HG03378 (cell line): ENCODE data around the gene MAP2K3.

Source experiments
- ATAC-seq: cut with Tn5 transposase; IDR thresholded peaks from one replicate; pipeline ENCODE4 v1.9.1; 2021; ENCODE audit warnings: mild to moderate bottlenecking, moderate library complexity; ENCODE audit not compliant: unreplicated experiment

MAP2K3 gene

GRCh38 chr17:21284319-21285163 lies at the start of gene MAP2K3:
Gene MAP2K3, plus strand, starts transcription at chr17:21284711. Its CDS starts 210 bp downstream, at chr17:21284921.
- peak; percentile 64 for ATAC-seq

GRCh38 chr17:21235921-21236320 lies 48.6 kb upstream of the MAP2K3 start:
- ATAC-seq: no peak

GRCh38 chr17:21239680-21240368 lies 44.7 kb upstream of the MAP2K3 start:
- ATAC-seq: no peak

- no peak for ATAC-seq
These were observed 44.0 kb upstream of the MAP2K3 start for GRCh38 chr17:21240369-21241055.

GRCh38 chr17:21241564-21241963 lies 42.9 kb upstream of the MAP2K3 start:
- no peak for ATAC-seq

GRCh38 chr17:21242026-21242697 lies 42.3 kb upstream of the MAP2K3 start:
- ATAC-seq: no peak

GRCh38 chr17:21242780-21243515 lies 41.6 kb upstream of the MAP2K3 start:
- no peak for ATAC-seq

GRCh38 chr17:21243516-21244303 lies 40.8 kb upstream of the MAP2K3 start:
- ATAC-seq: no peak

- ATAC-seq: no peak
These were observed 38.8 kb upstream of the MAP2K3 start for GRCh38 chr17:21245639-21246084.

- no peak for ATAC-seq
These were observed 37.8 kb upstream of the MAP2K3 start for GRCh38 chr17:21246698-21247097.

GRCh38 chr17:21247552-21248258 lies 36.8 kb upstream of the MAP2K3 start:
- no peak for ATAC-seq

GRCh38 chr17:21248500-21248899 lies 36.0 kb upstream of the MAP2K3 start:
- no peak for ATAC-seq

- ATAC-seq: no peak
These were observed 35.3 kb upstream of the MAP2K3 start for GRCh38 chr17:21249086-21249795.

- no peak for ATAC-seq
These were observed 34.4 kb upstream of the MAP2K3 start for GRCh38 chr17:21249920-21250703.

GRCh38 chr17:21250854-21251253 lies 33.7 kb upstream of the MAP2K3 start:
- ATAC-seq: no peak

- ATAC-seq: no peak
These were observed 33.0 kb upstream of the MAP2K3 start for GRCh38 chr17:21251337-21252010.

- no peak for ATAC-seq
These were observed 32.2 kb upstream of the MAP2K3 start for GRCh38 chr17:21252289-21252795.
